ENCODE measurements around the gene CTDSP1. TPM values are rescaled to one million over a fixed set of nuclear protein-coding genes. Genes with fewer than 3 reads are reported as not detected.

Gene CTDSP1
- total RNA-seq, 1 experiment from 2014 or later, result 52.3 TPM

- Mint-ChIP-seq H3K4me1 (peaks cover 26 to 43% of the 10 kb centered on the region in 2 experiments), H3K9me3 (no peaks in the 10 kb centered on the region; a peak in 1 of 5 replicates), H3K36me3 (ENCODE audit: insufficient read depth in 1 of 3, low read depth in 3 of 3) (no peaks in the 10 kb centered on the region), H3K4me3 (no peak overlapping the region), H3K27ac (no peak overlapping the region; a peak in 1 of 7 replicates), H3K27me3 (ENCODE audit: low read depth) (peaks cover 41% of the 10 kb centered on the region)
- Histone ChIP-seq H2BK5ac (ENCODE audit: insufficient read length, low read length) (no peak overlapping the region), H2BK120ac (ENCODE audit: low read depth, low read length, poor library complexity, severe bottlenecking) (no peak overlapping the region), H3K4me2 (ENCODE audit: insufficient read depth, insufficient read length, low read length) (no peak overlapping the region), H3K23me2 (ENCODE audit: insufficient read length, low read depth, low read length, poor library complexity, severe bottlenecking) (peaks cover 24% of the 10 kb centered on the region), H3K9ac (ENCODE audit: extremely low read depth, insufficient read length, low read length) (no peak overlapping the region), H3K79me2 (ENCODE audit: insufficient read depth, low read length) (no peaks in the 10 kb centered on the region), H2AFZ (ENCODE audit: low read length) (no peak overlapping the region), H3K18ac (ENCODE audit: insufficient read length, low read depth, low read length) (no peak overlapping the region), H2AK5ac (ENCODE audit: insufficient read length, low read length) (no peak overlapping the region), H3K4me1 (ENCODE audit: insufficient read depth, low read length) (no peaks in the 10 kb centered on the region; the same call in 1 of the 2 replicates), H3K79me1 (ENCODE audit: insufficient read depth, low read depth, low read length, poor library complexity, severe bottlenecking) (no peaks in the 10 kb centered on the region), H4K91ac (ENCODE audit: insufficient read length, low read depth, low read length) (no peak overlapping the region), H4K8ac (replicated peaks; ENCODE audit: insufficient read length, low read depth, low read length) (no peak overlapping the region), H3K14ac (ENCODE audit: insufficient read depth, low read length) (no peak overlapping the region; the same call in 1 of the 2 replicates), H3K56ac (ENCODE audit: insufficient read length, low read depth, low read length) (no peak overlapping the region), H2BK12ac (ENCODE audit: insufficient read length, low read depth, low read length) (no peak overlapping the region), H3K23ac (ENCODE audit: insufficient read length, low read depth, low read length) (no peak overlapping the region), H3K27ac (ENCODE audit: insufficient read length, low read depth, low read length) (no peak overlapping the region), H3K27me3 (ENCODE audit: insufficient read depth, low read length) (peaks cover 12% of the 10 kb centered on the region), H2BK20ac (ENCODE audit: low read depth, low read length, poor library complexity, severe bottlenecking) (no peak overlapping the region), H3K9me3 (ENCODE audit: control insufficient read depth, low read depth, low read length) (no peaks in the 10 kb centered on the region), H2BK15ac (ENCODE audit: low read depth, low read length) (no peak overlapping the region), H3K4ac (ENCODE audit: low read depth, low read length) (no peak overlapping the region), H3T11ph (ENCODE audit: low read length) (no peak overlapping the region), H4K20me1 (ENCODE audit: control insufficient read depth, insufficient read depth, insufficient read length) (no peaks in the 10 kb centered on the region), H4K5ac (ENCODE audit: insufficient read length, low read depth, low read length) (no peak overlapping the region)
- DNase-seq, result no peak
- no CpG with 5 or more reads among the region's 16 CpGs for WGBS (ENCODE audit: extremely low coverage, insufficient read length, low lambda C conversion rate)
- no peak for TF ChIP-seq CTCF (conservative IDR thresholded peaks at IDR 0.05)
Measured at GRCh38 chr2:218392891-218393462, 6.7 kb upstream of the CTDSP1 start.

Data from H9 (cell line).